Left lung (tissue), 10 donors: ENCODE measurements around the gene ITPR2. TPM values are rescaled to one million over a fixed set of nuclear protein-coding genes. Genes with fewer than 3 reads are reported as not detected.
A peak's percentile ranks its signal among the peaks of the same experiment; 100 is the strongest.

Experiments
- ATAC-seq: fragments of 200-7000 bp; cut with Tn5 transposase; one replicate; pipeline ENCODE4 v1.9.1; 2020; ENCODE audit warnings: moderate library complexity
- DNase-seq, 4 donors: peaks; one replicate each; pipeline ENCODE4 v3.0.0-alpha.2; 2013 to 2020
- H3K27ac ChIP-seq, 2 donors: fragments of 200-600 bp; sonication (generic) in 1 of 2; one replicate each; pipeline versions ENCODE4 v1.5.0 to v1.8.0; 2020 to 2021
- H3K27me3 ChIP-seq, 2 donors: fragments of 200-600 bp; sonication (generic) in 1 of 2; one replicate each; pipeline versions ENCODE4 v1.5.0 to v1.8.0; 2020 to 2021
- H3K36me3 ChIP-seq, 2 donors: fragments of 200-600 bp; sonication (generic) in 1 of 2; one replicate each; pipeline versions ENCODE4 v1.5.0 to v1.8.0; 2020 to 2021
- H3K4me1 ChIP-seq, 2 donors: fragments of 200-600 bp; one replicate each; pipeline ENCODE4 v1.8.0; 2021
- H3K4me3 ChIP-seq, 2 donors: fragments of 200-600 bp; sonication (generic) in 1 of 2; one replicate each; pipeline versions ENCODE4 v1.5.0 to v1.8.0; 2020 to 2021; ENCODE audit warnings: mild to moderate bottlenecking in 1 of 2
- H3K9me3 ChIP-seq, 2 donors: fragments of 200-600 bp; sonication (generic) in 1 of 2; one replicate each; pipeline versions ENCODE4 v1.5.0 to v1.8.0; 2020 to 2021
- CTCF ChIP-seq, 2 donors: fragments of 200-600 bp; sonication (generic) in 1 of 2; IDR thresholded peaks; one replicate each; pipeline versions ENCODE4 v1.5.0 to v1.8.0; 2021; ENCODE audit warnings: antibody characterized with exemption in 2 of 2
- intact Hi-C, 2 donors: fragments of 100-400 bp; cut with DNase I; formaldehyde crosslinking; loops; one replicate each; pipeline versions ENCODE4 v1.11.2 to v1.14.2; 2022
- polyA plus RNA-seq, 6 donors: library from polyadenylated mRNA; unstranded; fragments of 120-200 nt; gene quantifications; one replicate each; pipeline ENCODE4 v1.2.1, GENCODE V29; 2013; ENCODE audit not compliant: insufficient read length in 6 of 6
- total RNA-seq, 2 donors: library from RNA; stranded (reverse); fragmentation: NEBNext Ultra II Directional; extraction: Animal tissue kit (Norgen Biotek cat#: 25700); gene quantifications; one replicate each; pipeline ENCODE4 v1.2.1, GENCODE V29; 2021
- donor health status: DM: no; HTN: yes; CAD: no.
- donor health status: DM: no; HTN: no; CAD: no.

ITPR2 gene
- total and polyA plus RNA-seq, 8 donors, result 5.5 to 67.8 (median 7.5) TPM

- intact Hi-C loops, result no loop called here
These were observed 24.6 kb upstream of the ITPR2 start for GRCh38 chr12:26857465-26858176.

GRCh38 chr12:26855337-26855736 is 22.3 kb upstream of the ITPR2 start:
- H3K36me3 ChIP-seq, result no peaks in the 10 kb centered on the region
- H3K4me3 ChIP-seq, result no peak overlapping the region
- H3K27ac ChIP-seq, result no peak overlapping the region
- intact Hi-C loops, result no loop called here
- DNase-seq (no peak), ATAC-seq (no peak)
- peaks cover 0 to 9% of the 10 kb centered on the region in 2 donors for H3K4me1 ChIP-seq
- no peak for TF ChIP-seq CTCF (IDR thresholded peaks at IDR 0.05)
- no peaks in the 10 kb centered on the region for H3K9me3 ChIP-seq
- no peaks in the 10 kb centered on the region for H3K27me3 ChIP-seq

More at GRCh38 chr12:26857465-26858176, 24.6 kb upstream of the ITPR2 start:
- H3K4me1 ChIP-seq, result peaks cover 0 to 9% of the 10 kb centered on the region in 2 donors
- ATAC-seq, result no peak
- H3K27ac ChIP-seq, result no peak overlapping the region
- no peaks in the 10 kb centered on the region for H3K9me3 ChIP-seq
- H3K27me3 ChIP-seq, result no peaks in the 10 kb centered on the region
- no peak for TF ChIP-seq CTCF (IDR thresholded peaks at IDR 0.05)
- H3K36me3 ChIP-seq, result no peaks in the 10 kb centered on the region
- DNase-seq, result no peak
- H3K4me3 ChIP-seq, result no peak overlapping the region

GRCh38 chr12:26854031-26854390 is 21.0 kb upstream of the ITPR2 start:
- peaks cover 0 to 9% of the 10 kb centered on the region in 2 donors for H3K4me1 ChIP-seq
- no peaks in the 10 kb centered on the region for H3K27me3 ChIP-seq
- H3K9me3 ChIP-seq, result no peaks in the 10 kb centered on the region
- intact Hi-C loops, result no loop called here
- H3K27ac ChIP-seq, result no peak overlapping the region
- DNase-seq (no peak), ATAC-seq (peak; percentile 14)
- TF ChIP-seq CTCF (IDR thresholded peaks at IDR 0.05), result no peak
- H3K4me3 ChIP-seq, result no peak overlapping the region
- no peaks in the 10 kb centered on the region for H3K36me3 ChIP-seq

- ATAC-seq, result peak; percentile 97
These were observed 20.5 kb upstream of the ITPR2 start for GRCh38 chr12:26853303-26854030.

More at GRCh38 chr12:26853303-26854030, 20.5 kb upstream of the ITPR2 start:
- TF ChIP-seq CTCF (IDR thresholded peaks at IDR 0.05), result peak; percentile 71 to 85
- Histone ChIP-seq H3K27ac (no peak overlapping the region), H3K4me1 (peaks cover 0 to 9% of the 10 kb centered on the region in 2 donors), H3K4me3 (no peak overlapping the region), H3K36me3 (no peaks in the 10 kb centered on the region), H3K27me3 (no peaks in the 10 kb centered on the region), H3K9me3 (no peaks in the 10 kb centered on the region)
- peak; percentile 46 to 82 (median 71) for DNase-seq
- intact Hi-C loops, result no loop called here
